DOHH2 (cell line): ENCODE data around the gene GMPR.

Experiments
- H3F3A ChIP-seq: fragments of 200-600 bp; sonication (generic), shearing (Covaris generic); 2 replicates; pipeline ENCODE4 v1.6.0; 2016; ENCODE audit warnings: antibody characterized with exemption, mild to moderate bottlenecking; ENCODE audit not compliant: control insufficient read depth, insufficient read depth
- H3K27ac ChIP-seq: fragments of 200-600 bp; sonication (generic); 2 replicates; pipeline ENCODE4 v1.5.1; 2014; ENCODE audit warnings: low read depth, mild to moderate bottlenecking, low read length, moderate library complexity
- H3K27me3 ChIP-seq: fragments of 200-600 bp; sonication (generic); 2 replicates; pipeline ENCODE4 v1.6.1; 2014; ENCODE audit warnings: mild to moderate bottlenecking, low read length, mixed read lengths; ENCODE audit not compliant: control insufficient read depth
- H3K36me3 ChIP-seq: fragments of 200-600 bp; sonication (generic); 2 replicates; pipeline ENCODE4 v1.6.1; 2014; ENCODE audit warnings: mild to moderate bottlenecking, low read length, moderate library complexity, mixed read lengths; ENCODE audit not compliant: control insufficient read depth
- H3K4me1 ChIP-seq: fragments of 200-600 bp; sonication (generic); 2 replicates; pipeline ENCODE4 v1.6.1; 2014; ENCODE audit warnings: mild to moderate bottlenecking, low read length, mixed read lengths; ENCODE audit not compliant: control insufficient read depth
- H3K4me2 ChIP-seq: fragments of 200-600 bp; sonication (generic); 2 replicates; pipeline ENCODE4 v1.6.0; 2014; ENCODE audit warnings: mild to moderate bottlenecking, low read length, moderate library complexity
- H3K4me3 ChIP-seq: fragments of 200-600 bp; sonication (generic); 2 replicates; pipeline ENCODE4 v1.5.1; 2014; ENCODE audit warnings: mild to moderate bottlenecking, low read length, mixed read lengths
- H3K79me2 ChIP-seq: fragments of 200-600 bp; sonication (generic); 2 replicates; pipeline ENCODE4 v1.6.1; 2014; ENCODE audit warnings: mild to moderate bottlenecking, low read length, mixed read lengths; ENCODE audit not compliant: control insufficient read depth
- H3K9me2 ChIP-seq: fragments of 200-600 bp; sonication (generic); replicated peaks from 2 replicates; pipeline ENCODE4 v1.6.1; 2014; ENCODE audit warnings: mild to moderate bottlenecking, low read length, mixed read lengths; ENCODE audit not compliant: control insufficient read depth
- H3K9me3 ChIP-seq: fragments of 200-600 bp; sonication (generic); 2 replicates; pipeline ENCODE4 v1.6.1; 2014; ENCODE audit warnings: antibody characterized with exemption, low read length, mixed read lengths; ENCODE audit not compliant: control insufficient read depth, insufficient read depth
- H4K20me1 ChIP-seq: fragments of 200-600 bp; sonication (generic); 2 replicates; pipeline ENCODE4 v1.6.0; 2014; ENCODE audit warnings: low read depth, mild to moderate bottlenecking, antibody characterized with exemption, low read length, moderate library complexity; ENCODE audit not compliant: control insufficient read depth, insufficient read depth
- EZH2phosphoT487 ChIP-seq: fragments of 200-600 bp; sonication (generic); IDR thresholded peaks from 2 replicates; pipeline ENCODE4 v1.6.1; 2017; ENCODE audit warnings: borderline replicate concordance, mild to moderate bottlenecking, antibody characterized with exemption, low read length, moderate library complexity, mixed read lengths
- TF ChIP-seq, protein P1 (sequence below): fragments of 200-600 bp; sonication (generic); IDR thresholded peaks from one replicate; pipeline ENCODE4 v1.5.1; 2014; ENCODE audit warnings: antibody characterized with exemption, mild to moderate bottlenecking, low read depth, low read length; ENCODE audit not compliant: poor library complexity, severe bottlenecking

Gene GMPR

GRCh38 chr6:16337295-16337975 is 99.0 kb downstream of the GMPR start:
- H3K4me3 ChIP-seq, result no peak overlapping the region
- H4K20me1 ChIP-seq, result no peaks in the 10 kb centered on the region
- H3F3A ChIP-seq, result peaks cover 2% of the 10 kb centered on the region; the same call in 1 of the 2 replicates
- TF ChIP-seq EZH2phosphoT487, result no peak
- TF ChIP-seq, protein P1, sequence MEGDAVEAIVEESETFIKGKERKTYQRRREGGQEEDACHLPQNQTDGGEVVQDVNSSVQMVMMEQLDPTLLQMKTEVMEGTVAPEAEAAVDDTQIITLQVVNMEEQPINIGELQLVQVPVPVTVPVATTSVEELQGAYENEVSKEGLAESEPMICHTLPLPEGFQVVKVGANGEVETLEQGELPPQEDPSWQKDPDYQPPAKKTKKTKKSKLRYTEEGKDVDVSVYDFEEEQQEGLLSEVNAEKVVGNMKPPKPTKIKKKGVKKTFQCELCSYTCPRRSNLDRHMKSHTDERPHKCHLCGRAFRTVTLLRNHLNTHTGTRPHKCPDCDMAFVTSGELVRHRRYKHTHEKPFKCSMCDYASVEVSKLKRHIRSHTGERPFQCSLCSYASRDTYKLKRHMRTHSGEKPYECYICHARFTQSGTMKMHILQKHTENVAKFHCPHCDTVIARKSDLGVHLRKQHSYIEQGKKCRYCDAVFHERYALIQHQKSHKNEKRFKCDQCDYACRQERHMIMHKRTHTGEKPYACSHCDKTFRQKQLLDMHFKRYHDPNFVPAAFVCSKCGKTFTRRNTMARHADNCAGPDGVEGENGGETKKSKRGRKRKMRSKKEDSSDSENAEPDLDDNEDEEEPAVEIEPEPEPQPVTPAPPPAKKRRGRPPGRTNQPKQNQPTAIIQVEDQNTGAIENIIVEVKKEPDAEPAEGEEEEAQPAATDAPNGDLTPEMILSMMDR, result no peak
- no peaks in the 10 kb centered on the region for H3K9me2 ChIP-seq
- H3K4me2 ChIP-seq, result no peak overlapping the region
- no peaks in the 10 kb centered on the region for H3K36me3 ChIP-seq
- no peak overlapping the region for H3K27ac ChIP-seq
- no peaks in the 10 kb centered on the region for H3K79me2 ChIP-seq
- H3K27me3 ChIP-seq, result no peaks in the 10 kb centered on the region
- H3K9me3 ChIP-seq, result no peaks in the 10 kb centered on the region
- H3K4me1 ChIP-seq, result peaks cover 22% of the 10 kb centered on the region

GRCh38 chr6:16338577-16339264 is 100.3 kb downstream of the GMPR start:
- Histone ChIP-seq H3K27ac (no peak overlapping the region), H4K20me1 (no peaks in the 10 kb centered on the region), H3K9me2 (no peaks in the 10 kb centered on the region), H3K27me3 (no peaks in the 10 kb centered on the region), H3K36me3 (no peaks in the 10 kb centered on the region), H3K4me3 (no peak overlapping the region), H3K79me2 (no peaks in the 10 kb centered on the region), H3F3A (no peaks in the 10 kb centered on the region), H3K4me2 (no peak overlapping the region), H3K9me3 (no peaks in the 10 kb centered on the region), H3K4me1 (peaks cover 14% of the 10 kb centered on the region)
- TF ChIP-seq, protein P1, result peak; percentile 33
- TF ChIP-seq EZH2phosphoT487, result no peak

- Histone ChIP-seq H3K9me3 (no peaks in the 10 kb centered on the region), H4K20me1 (no peaks in the 10 kb centered on the region), H3K4me2 (no peak overlapping the region), H3K27ac (no peak overlapping the region), H3K9me2 (no peaks in the 10 kb centered on the region), H3K4me3 (no peak overlapping the region), H3K27me3 (no peaks in the 10 kb centered on the region), H3K79me2 (no peaks in the 10 kb centered on the region), H3F3A (no peaks in the 10 kb centered on the region), H3K36me3 (no peaks in the 10 kb centered on the region), H3K4me1 (peaks cover 14% of the 10 kb centered on the region)
- no peak for TF ChIP-seq EZH2phosphoT487
- TF ChIP-seq, protein P1, result no peak
Measured at GRCh38 chr6:16339265-16339587, 100.8 kb downstream of the GMPR start.
